PFSK-1 (cell line): ENCODE results near the gene CACNG7.

ENCODE experiments used
- FOXP2 ChIP-seq: optimal IDR thresholded peaks from 2 replicates; pipeline ENCODE3; 2011; ENCODE audit warnings: borderline replicate concordance, control low read depth, inconsistent platforms; ENCODE audit not compliant: insufficient read depth; ENCODE audit errors: extremely low read length, extremely low read depth
- POLR2AphosphoS5 ChIP-seq: IDR thresholded peaks from 2 replicates; pipeline ENCODE4 v1.6.1; 2012; ENCODE audit warnings: low read depth, mild to moderate bottlenecking, control low read depth, low read length, moderate library complexity
- REST ChIP-seq, 2 experiments: IDR thresholded peaks; 2 replicates each; pipeline versions ENCODE4 v1.6.1 to v1.8.0; 2011 to 2012; ENCODE audit warnings: low read depth in 2 of 2, low read length in 2 of 2, control low read depth in 1 of 2, inconsistent platforms in 1 of 2, mild to moderate bottlenecking in 1 of 2, moderate library complexity in 1 of 2; ENCODE audit not compliant: insufficient read depth in 1 of 2
- SIN3A ChIP-seq: IDR thresholded peaks from 2 replicates; pipeline ENCODE4 v1.6.1; 2012; ENCODE audit warnings: mild to moderate bottlenecking, low read length, moderate library complexity, borderline replicate concordance; ENCODE audit not compliant: insufficient read depth
- TAF1 ChIP-seq: IDR thresholded peaks from 2 replicates; pipeline ENCODE4 v1.6.1; 2012; ENCODE audit warnings: low read length, control low read depth, borderline replicate concordance; ENCODE audit not compliant: insufficient read depth

The CACNG7 gene

GRCh38 chr19:53910170-53910518, 1.1 kb downstream of the CACNG7 start:
- TF ChIP-seq REST (IDR thresholded peaks at IDR 0.05; ENCODE audit: insufficient read depth in 1 of 2, low read depth in 2 of 2, low read length in 2 of 2) (no peak), TAF1 (no peak), SIN3A (no peak), POLR2AphosphoS5 (no peak), FOXP2 (no peak)

- TF ChIP-seq SIN3A (no peak), POLR2AphosphoS5 (no peak), FOXP2 (no peak), TAF1 (no peak), REST (IDR thresholded peaks at IDR 0.05; ENCODE audit: insufficient read depth in 1 of 2, low read depth in 2 of 2, low read length in 2 of 2) (no peak)
Observed at GRCh38 chr19:53912653-53913052, 3.6 kb downstream of the CACNG7 start.

- TF ChIP-seq REST (IDR thresholded peaks at IDR 0.05; ENCODE audit: insufficient read depth in 1 of 2, low read depth in 2 of 2, low read length in 2 of 2) = no peak
- no peak for TF ChIP-seq POLR2AphosphoS5
- TF ChIP-seq FOXP2 = no peak
- no peak for TF ChIP-seq TAF1
- TF ChIP-seq SIN3A = no peak
Observed at GRCh38 chr19:53915000-53915399, 5.9 kb downstream of the CACNG7 start.

GRCh38 chr19:53916004-53916403, 6.9 kb downstream of the CACNG7 start:
- TF ChIP-seq REST (IDR thresholded peaks at IDR 0.05; ENCODE audit: insufficient read depth in 1 of 2, low read depth in 2 of 2, low read length in 2 of 2) = no peak
- no peak for TF ChIP-seq FOXP2
- TF ChIP-seq SIN3A = no peak
- TF ChIP-seq POLR2AphosphoS5 = no peak
- TF ChIP-seq TAF1 = no peak

- TF ChIP-seq TAF1 = no peak
- TF ChIP-seq FOXP2 = no peak
- TF ChIP-seq POLR2AphosphoS5 = no peak
- no peak for TF ChIP-seq REST (IDR thresholded peaks at IDR 0.05; ENCODE audit: insufficient read depth in 1 of 2, low read depth in 2 of 2, low read length in 2 of 2)
- TF ChIP-seq SIN3A = no peak
Observed at GRCh38 chr19:53917356-53917755, 8.3 kb downstream of the CACNG7 start.
